Adrenal gland (tissue), 12 donors: ENCODE measurements around the gene PRKRA. TPM values are rescaled to one million over a fixed set of nuclear protein-coding genes. Genes with fewer than 3 reads are reported as not detected.
A peak's percentile ranks its signal among the peaks of the same experiment; 100 is the strongest.

Source experiments
- DNase-seq, 7 donors: peaks; one replicate each; pipeline ENCODE4 v3.0.0-alpha.2; 2019 to 2020
- H3K27ac ChIP-seq, 5 donors: fragments of 200-600 bp; sonication (generic) in 4 of 5; 1 replicate in 3 of 5; 2 replicates in 2 of 5; pipeline versions ENCODE4 v1.5.1 to v1.8.0; 2016 to 2020; ENCODE audit warnings: mild to moderate bottlenecking in 1 of 5
- H3K27me3 ChIP-seq: fragments of 200-600 bp; 2 replicates; pipeline ENCODE4 v1.8.0; 2021
- H3K36me3 ChIP-seq, 2 donors: fragments of 200-600 bp; replicated peaks in 1 of 2; 1 replicate in 1 of 2; 2 replicates in 1 of 2; pipeline versions ENCODE4 v1.5.1 to v1.8.0; 2018 to 2022
- H3K4me1 ChIP-seq, 2 donors: fragments of 200-600 bp; replicated peaks in 1 of 2; 1 replicate in 1 of 2; 2 replicates in 1 of 2; pipeline versions ENCODE4 v1.5.1 to v1.8.0; 2018 to 2021
- H3K4me3 ChIP-seq, 4 donors: fragments of 200-600 bp; sonication (generic) in 3 of 4; one replicate each; pipeline ENCODE4 v1.5.1; 2016 to 2018
- H3K9me3 ChIP-seq, 3 donors: fragments of 200-600 bp; sonication (generic) in 1 of 3; replicated peaks in 1 of 3; 1 replicate in 2 of 3; 2 replicates in 1 of 3; pipeline versions ENCODE4 v1.5.1 to v1.8.0; 2016 to 2021
- CTCF ChIP-seq, 6 experiments: fragments of 450-650 bp in 4 of 6; fragments of 200-600 bp in 2 of 6; sonication (generic) in 1 of 6; IDR thresholded peaks; 1 replicate in 5 of 6; 2 replicates in 1 of 6; pipeline versions ENCODE4 v1.5.1 to v1.8.0; 2016 to 2021; ENCODE audit warnings: antibody characterized with exemption in 6 of 6, mild to moderate bottlenecking in 2 of 6, moderate library complexity in 1 of 6
- POLR2A ChIP-seq, 2 donors: fragments of 450-650 bp; IDR thresholded peaks; one replicate each; pipeline ENCODE4 v1.6.1; 2017; ENCODE audit warnings: antibody characterized with exemption in 2 of 2, mild to moderate bottlenecking in 2 of 2, moderate library complexity in 1 of 2
- WGBS, 4 donors: extraction: QIAGEN DNeasy Blood & Tissue Kit in 2 of 4; methylation state at CpG; one replicate each; pipeline versions ENCODE4 v1.1.5 to v1.1.7; 2013 to 2017; 5-methylcytosine and 5-hydroxymethylcytosine counted together
- intact Hi-C, 2 donors: fragments of 100-400 bp; cut with DNase I; formaldehyde crosslinking; loops; one replicate each; pipeline versions ENCODE4 v1.14.1 to v1.15.0; 2022 to 2023
- polyA plus RNA-seq, 3 donors: library from polyadenylated mRNA; stranded (reverse); fragments of 200-250 nt in 2 of 3; fragments of 350-450 nt in 1 of 3; fragmentation: Illumina TruSeq in 1 of 3; extraction: RNeasy Lipid Tissue Mini Kit (QIAGEN cat#74804) in 1 of 3; gene quantifications; one replicate each; pipeline ENCODE4 v1.2.3, GENCODE V29; 2013 to 2014
- total RNA-seq, 9 donors: library from RNA; depleted of rRNA in 4 of 9; stranded (reverse); fragments of >200 nt in 4 of 9; fragments of 120-200 nt in 1 of 9; fragmentation: NEBNext Ultra II Directional in 1 of 9; extraction: Animal tissue kit (Norgen Biotek cat#: 25700) in 1 of 9; gene quantifications; one replicate each; pipeline versions ENCODE4 v1.1.0 to v1.2.4, GENCODE V29; 2013 to 2023
- donor health status: healthy with polysubstance abuse.
- donor health status: Bipolar disorder and iron deficiency.
- donor health status: DM: yes; HTN: yes; CAD: no.
- donor health status: DM: no; HTN: no; CAD: no.
- donor health status: DM: no; HTN: no; CAD: no.
- donor health status: DM: yes; HTN: yes; CAD: no.

The PRKRA gene
- total and polyA plus RNA-seq, 12 donors: 33.5 to 55.2 (median 42.3) TPM

GRCh38 chr2:178397002-178397605 is 53.9 kb downstream of the PRKRA start:
- no peaks in the 10 kb centered on the region for H3K4me1 ChIP-seq
- peak in 1 of 7 donors; percentile 18 for DNase-seq
- no peaks in the 10 kb centered on the region for H3K27me3 ChIP-seq
- TF ChIP-seq POLR2A (IDR thresholded peaks at IDR 0.05) (no peak), CTCF (IDR thresholded peaks at IDR 0.05) (peak; percentile 26 to 76 (median 56))
- no peaks in the 10 kb centered on the region for H3K9me3 ChIP-seq
- H3K4me3 ChIP-seq: no peak overlapping the region
- H3K27ac ChIP-seq: no peak overlapping the region
- WGBS, 4 donors: 12 to 15% (median 13%) methylated on average over 7 of the region's 7 CpGs
- no peaks in the 10 kb centered on the region for H3K36me3 ChIP-seq
- intact Hi-C loops: no loop called here

- Histone ChIP-seq H3K27me3 (no peaks in the 10 kb centered on the region), H3K4me3 (no peak overlapping the region), H3K27ac (no peak overlapping the region), H3K36me3 (no peaks in the 10 kb centered on the region), H3K4me1 (no peaks in the 10 kb centered on the region), H3K9me3 (no peaks in the 10 kb centered on the region)
- TF ChIP-seq POLR2A (IDR thresholded peaks at IDR 0.05): no peak
- no peak for TF ChIP-seq CTCF (IDR thresholded peaks at IDR 0.05)
- 70 to 85% (median 78%) methylated on average over 8 of the region's 8 CpGs for WGBS, 4 donors
- intact Hi-C loops: no loop called here
- DNase-seq: no peak
Measured at GRCh38 chr2:178395941-178396570, 54.9 kb downstream of the PRKRA start.

GRCh38 chr2:178395295-178395694 is 55.7 kb downstream of the PRKRA start:
- Histone ChIP-seq H3K4me1 (no peaks in the 10 kb centered on the region), H3K4me3 (no peak overlapping the region), H3K36me3 (no peaks in the 10 kb centered on the region), H3K9me3 (no peaks in the 10 kb centered on the region), H3K27ac (no peak overlapping the region), H3K27me3 (no peaks in the 10 kb centered on the region)
- 69 to 98% (median 84%) methylated on average over 2 of the region's 2 CpGs for WGBS, 4 donors
- DNase-seq: no peak
- TF ChIP-seq CTCF (IDR thresholded peaks at IDR 0.05): no peak
- TF ChIP-seq POLR2A (IDR thresholded peaks at IDR 0.05): no peak
- intact Hi-C loops: no loop called here

GRCh38 chr2:178394859-178395258 is 56.1 kb downstream of the PRKRA start:
- TF ChIP-seq POLR2A (IDR thresholded peaks at IDR 0.05) (no peak), CTCF (IDR thresholded peaks at IDR 0.05) (no peak)
- intact Hi-C loops: no loop called here
- DNase-seq: no peak
- no peak overlapping the region for H3K27ac ChIP-seq
- no peaks in the 10 kb centered on the region for H3K36me3 ChIP-seq
- no peaks in the 10 kb centered on the region for H3K27me3 ChIP-seq
- H3K4me3 ChIP-seq: no peak overlapping the region
- H3K9me3 ChIP-seq: no peaks in the 10 kb centered on the region
- H3K4me1 ChIP-seq: no peaks in the 10 kb centered on the region
